GF-D8 (cell line): ENCODE results near the gene ADAMTS17.

Experiments
- DNase-seq: peaks from one replicate; lab custom pipeline; 2025; lab: John Stamatoyannopoulos, UW

ADAMTS17 gene

DNA sequence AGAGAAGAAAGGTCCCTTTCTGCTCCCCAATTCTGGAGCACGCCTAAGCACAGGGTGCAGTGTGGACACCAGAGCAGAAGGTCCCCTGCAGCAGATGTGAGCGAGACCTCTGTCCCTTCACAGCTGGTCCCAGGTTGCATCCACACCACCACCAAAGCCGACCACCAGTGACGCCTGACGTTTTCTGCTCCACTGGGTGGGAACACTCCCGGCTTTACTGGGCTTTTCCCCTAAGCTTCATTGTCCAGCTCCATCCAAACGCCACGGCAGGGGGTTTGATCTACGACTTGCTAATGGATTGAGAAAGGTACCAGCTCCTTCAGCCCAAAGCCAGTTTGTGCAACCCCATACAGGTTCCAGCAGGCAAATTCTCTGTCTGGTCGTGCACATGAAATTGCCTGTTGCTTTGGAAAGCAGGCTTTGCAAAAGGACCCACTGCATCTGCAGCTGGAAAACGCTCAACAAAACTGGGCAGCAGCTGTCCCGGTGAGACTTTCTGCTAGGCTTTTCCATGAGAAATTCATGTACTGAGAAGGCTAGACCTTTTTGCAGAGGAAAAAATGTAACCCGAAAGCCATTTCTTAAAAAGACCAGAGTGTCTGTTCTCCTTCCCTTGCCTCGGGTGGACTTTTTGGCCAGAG lies 31.1 kb downstream of the ADAMTS17 start:
- DNase-seq = no peak

DNA sequence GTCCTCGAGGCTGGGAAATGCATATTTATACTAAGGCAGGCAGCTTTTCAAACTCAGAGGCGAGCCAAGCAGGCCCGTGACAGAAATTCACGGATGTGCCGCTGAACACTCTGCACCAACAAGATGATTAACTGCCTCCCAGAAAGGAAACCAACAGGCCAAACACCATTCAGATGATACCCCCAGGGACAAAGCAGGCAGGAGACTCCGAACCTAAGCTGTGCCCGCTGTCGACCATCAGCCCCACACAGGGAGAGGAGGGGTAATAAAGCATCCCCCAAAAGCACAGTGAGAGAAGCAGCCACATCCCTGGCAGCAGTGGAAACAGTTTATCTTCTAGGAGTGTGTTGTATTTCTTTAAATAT lies 31.8 kb downstream of the ADAMTS17 start:
- DNase-seq = no peak

DNA sequence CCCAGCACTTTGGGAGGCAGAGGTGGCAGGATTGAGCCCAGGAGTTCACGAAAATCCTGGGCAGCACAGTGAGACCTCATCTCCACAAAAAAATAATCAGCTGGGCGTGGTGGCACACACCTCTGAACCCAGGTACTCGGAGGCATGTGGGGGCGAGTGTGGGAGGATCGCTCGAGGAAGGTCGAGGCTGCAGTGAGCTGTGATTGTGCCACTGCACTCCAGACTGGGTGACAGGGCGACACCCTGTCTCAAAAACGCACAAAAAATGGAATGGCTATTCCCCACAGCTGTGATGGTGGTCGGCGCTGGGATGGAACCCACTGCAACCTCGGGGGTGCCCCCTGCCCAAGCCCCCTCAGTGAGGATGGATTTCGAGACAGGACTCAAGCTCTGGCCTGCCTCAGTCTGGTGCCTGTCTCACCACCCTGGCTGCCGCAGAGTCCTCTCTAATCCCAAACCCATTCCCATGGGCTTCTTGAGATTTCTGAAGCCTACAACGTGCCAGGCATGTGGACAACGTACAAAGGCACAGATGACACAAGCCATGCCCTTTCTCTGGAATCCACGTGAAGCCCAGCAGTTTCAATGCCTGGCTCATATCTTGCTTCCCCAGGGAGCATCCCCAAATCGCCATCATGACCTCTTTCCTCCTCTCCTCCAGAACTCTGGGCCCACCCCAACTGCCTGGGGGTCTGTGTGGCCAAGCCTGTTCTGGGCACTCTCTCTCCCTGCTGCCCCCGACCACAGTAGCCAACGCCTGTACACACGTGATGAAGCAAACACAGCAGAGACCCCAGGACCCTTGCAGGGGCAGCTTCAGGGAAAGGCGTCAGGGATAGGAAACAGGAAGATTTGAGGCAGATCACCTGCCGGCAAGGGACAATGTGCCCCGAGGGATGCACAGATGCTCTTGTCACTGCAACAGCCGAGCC lies 32.4 kb downstream of the ADAMTS17 start:
- DNase-seq = no peak

DNA sequence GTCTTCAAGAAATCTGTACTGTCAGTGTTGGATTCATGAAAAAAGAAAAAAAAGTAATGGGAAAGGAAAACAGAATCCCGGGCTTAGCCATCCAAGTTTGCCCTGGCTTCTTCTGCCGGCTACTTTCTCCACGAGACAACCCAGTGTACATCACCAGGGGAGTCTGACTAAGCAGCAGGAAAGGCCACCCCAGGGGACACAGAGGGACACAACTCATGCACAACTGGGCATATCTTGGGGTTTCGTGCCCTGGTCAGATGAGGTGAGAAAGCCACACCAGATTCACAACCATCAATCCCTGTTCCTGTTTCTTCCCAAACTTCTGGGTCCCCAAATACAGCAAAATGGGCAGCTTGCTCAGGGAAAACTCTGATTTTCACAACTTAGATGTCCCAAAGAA lies 33.2 kb downstream of the ADAMTS17 start:
- DNase-seq = no peak

DNA sequence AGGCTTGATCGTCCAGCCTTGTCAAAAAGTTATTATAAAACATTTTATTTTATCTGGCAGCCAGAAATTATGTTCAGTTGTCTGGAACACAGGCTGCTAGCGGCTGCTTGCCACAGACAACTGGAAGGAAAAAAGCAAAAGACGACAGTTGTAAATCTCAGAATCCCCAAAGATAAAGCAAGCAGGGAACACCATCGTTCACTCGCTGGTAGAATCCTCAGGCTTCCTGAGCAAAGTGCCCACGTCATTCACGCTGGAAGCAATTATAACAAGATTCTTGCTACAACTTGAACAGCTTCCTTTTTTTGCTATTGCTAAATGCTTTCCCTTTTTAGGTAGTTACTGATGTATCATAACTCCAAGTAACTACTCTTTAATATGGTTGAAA lies 33.6 kb downstream of the ADAMTS17 start:
- DNase-seq = no peak

DNA sequence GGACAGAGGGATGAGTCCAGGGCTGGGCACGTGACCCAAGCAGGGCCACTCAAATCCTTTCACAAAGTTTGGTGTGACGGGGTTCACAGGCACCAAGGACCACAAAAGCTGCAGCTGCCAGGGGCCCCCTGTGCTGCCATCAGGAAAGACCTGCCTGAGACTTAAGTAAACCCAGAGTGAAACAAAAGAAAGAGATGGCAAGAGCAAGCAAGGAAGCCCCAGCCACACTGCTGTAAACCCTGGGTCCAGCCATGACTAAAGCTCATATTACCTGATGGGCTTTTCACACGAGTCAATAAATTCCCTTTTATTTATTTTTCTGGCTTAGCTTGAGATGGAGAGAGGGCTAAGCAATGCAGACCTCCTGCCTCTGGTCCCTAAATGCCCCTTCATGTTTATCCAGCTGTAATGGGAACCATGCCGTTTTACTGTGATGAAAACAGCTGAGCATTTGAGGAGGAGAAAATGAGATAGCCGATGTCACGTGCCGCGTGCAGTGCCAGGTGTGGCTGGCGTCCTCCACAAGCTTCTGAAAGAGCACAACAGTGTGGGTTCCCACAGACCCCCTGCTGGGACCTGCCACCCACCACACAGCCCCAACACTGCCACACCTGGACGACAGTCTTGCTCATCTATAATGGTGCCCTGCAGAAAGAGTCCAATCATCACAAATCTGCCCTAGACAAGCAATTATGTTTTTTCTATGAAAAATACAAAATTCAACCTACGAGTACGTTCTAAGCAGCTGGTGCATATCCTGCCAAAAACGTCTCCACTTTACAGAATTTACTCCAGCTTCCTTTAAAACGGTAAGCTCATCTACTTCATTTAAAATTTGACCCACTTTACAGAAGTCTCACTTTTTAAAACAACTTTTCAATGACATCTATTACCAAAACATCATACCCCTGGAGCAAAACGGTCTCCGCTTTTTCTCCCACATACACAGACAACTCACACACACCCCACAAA lies 34.2 kb downstream of the ADAMTS17 start:
- no peak for DNase-seq

DNA sequence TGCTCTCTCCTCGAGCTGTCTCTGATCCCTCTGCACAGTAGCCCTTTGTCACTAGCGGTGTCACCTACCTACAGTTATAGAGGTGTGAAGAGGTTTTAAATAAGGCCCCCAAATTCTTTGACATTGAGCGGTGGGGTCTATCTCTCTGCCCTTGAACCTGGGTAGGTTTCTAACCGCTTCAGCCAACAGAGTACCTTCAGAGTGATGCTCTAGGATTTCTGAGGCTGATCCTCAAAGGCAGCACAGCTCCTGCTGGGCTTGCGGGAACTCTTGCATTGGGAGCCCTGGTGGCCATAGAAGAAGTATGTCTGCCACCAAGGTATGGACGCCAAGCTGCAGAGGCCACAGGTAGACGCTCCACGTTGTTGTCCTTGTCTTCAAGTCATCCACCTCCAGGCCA lies 35.7 kb downstream of the ADAMTS17 start:
- no peak for DNase-seq

DNA sequence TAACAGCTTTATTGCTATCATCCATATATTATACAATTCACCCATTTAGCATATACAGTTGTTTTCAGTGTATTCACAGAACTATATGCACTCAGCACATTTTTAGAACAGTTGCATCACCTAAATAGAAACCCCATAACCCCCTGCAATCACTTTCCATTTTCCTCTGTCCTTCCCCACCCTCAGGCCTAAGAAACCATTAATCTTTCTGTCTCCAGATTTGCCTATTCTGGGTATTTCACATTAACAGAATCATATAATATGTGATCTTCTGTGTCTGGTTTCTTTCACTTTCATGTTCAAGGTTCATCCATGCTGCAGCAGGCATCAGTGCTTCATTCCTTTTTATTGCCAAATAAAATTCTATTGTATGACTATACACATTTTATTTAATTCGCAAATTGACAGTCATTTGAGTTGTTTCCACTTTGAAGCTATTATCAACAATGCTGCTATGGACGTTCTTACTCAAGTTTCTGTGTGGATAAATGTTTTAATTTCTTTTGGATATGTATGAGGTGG lies 39.8 kb downstream of the ADAMTS17 start:
- no peak for DNase-seq

DNA sequence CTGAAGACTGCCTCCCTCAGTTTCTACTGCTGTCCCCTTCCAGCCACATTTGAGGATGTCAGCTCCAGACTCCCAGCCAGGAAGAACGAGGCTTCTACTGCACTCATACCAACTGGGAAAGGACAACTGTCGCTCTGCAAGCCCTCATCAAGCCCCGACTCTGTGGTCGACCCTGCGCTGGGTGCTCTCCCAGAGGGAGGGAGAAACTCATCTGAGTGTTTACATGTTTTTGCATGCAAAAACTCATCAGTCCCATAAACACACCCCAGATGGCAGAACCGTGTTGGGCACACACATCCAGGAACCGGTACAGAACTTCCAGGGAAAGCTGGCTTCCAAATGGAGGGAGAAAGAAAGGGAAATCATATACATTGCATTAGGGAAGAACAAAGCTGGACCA lies 43.5 kb downstream of the ADAMTS17 start:
- no peak for DNase-seq

DNA sequence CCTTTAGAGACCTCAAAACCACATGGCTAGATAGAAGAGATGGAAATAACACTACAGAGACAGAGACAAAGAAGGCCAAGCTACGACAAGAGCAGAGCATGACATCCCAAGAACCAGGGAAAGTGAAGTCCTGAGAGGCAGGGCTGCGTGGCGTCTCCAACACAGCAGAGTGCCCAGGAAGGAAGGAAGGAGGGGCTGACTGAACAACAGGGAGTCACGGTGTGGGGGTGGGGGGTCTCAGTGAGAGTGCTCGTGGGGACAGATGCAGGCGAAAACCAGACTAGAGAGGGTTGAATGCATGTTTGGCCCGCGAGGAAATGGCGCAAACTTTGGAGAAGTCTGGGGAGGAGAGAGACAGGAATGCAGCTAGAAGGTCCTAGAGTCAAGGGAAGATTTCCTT lies 44.0 kb downstream of the ADAMTS17 start:
- no peak for DNase-seq

DNA sequence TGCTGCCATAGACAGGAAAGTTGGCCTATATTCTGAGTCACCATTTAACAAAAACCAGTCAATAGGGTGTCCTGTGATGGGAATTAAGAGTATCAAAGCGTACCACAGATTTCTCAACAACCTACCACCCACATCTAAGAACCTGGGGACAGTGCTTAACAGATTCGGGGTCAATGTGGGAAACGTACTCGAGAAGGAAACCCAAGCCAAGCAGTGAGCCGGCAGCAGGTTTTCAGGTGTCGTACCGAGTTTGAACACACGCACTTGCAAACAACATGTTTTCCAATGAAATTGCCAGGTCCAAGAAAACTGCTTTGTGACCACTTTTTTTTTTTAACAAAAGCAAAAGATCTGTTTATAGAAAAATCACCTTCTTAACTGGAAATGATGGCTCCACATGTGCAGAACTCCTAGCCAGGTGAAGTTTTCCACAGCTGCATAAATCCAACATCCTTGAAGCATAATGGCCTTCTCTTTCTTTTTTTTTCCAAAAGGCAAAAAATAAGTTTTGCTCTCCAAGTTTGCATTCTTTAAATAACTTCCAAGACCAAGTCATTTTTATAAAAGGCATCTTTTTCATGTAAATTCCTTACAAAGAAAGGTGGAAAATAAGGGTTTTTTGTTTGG lies 45.7 kb downstream of the ADAMTS17 start:
- no peak for DNase-seq

DNA sequence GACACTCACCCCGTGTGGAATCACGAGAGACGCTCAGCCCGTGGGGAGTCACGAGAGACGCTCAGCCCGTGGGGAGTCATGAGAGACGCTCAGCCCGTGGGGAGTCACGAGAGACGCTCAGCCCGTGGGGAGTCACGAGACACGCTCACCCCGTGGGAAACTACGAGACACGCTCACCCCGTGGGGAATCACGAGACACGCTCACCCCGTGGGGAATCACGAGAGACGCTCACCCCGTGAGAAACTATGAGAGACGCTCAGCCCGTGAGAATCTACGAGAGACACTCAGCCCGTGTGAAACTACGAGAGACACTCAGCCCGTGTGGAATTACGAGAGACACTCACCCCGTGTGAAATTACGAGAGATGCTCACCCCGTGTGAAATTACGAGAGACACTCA lies 49.8 kb downstream of the ADAMTS17 start:
- no peak for DNase-seq

DNA sequence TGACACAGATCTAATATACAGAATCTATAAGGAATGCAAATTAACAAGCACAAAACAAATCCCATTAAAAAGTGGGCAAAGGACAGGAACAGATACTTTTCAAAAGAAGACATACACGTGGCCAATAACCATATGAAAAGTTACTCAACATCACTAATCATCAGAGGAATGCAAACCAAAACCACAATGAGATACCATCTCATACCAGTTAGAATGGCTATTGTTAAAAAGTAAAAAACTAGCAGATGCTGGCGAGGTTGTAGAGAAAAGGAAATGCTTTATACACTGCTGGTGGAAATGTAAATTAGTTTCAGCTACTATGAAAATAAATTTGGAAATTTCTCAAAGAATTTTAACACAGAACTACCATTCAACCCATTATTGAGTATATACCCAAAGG lies 50.7 kb downstream of the ADAMTS17 start:
- DNase-seq = no peak

DNA sequence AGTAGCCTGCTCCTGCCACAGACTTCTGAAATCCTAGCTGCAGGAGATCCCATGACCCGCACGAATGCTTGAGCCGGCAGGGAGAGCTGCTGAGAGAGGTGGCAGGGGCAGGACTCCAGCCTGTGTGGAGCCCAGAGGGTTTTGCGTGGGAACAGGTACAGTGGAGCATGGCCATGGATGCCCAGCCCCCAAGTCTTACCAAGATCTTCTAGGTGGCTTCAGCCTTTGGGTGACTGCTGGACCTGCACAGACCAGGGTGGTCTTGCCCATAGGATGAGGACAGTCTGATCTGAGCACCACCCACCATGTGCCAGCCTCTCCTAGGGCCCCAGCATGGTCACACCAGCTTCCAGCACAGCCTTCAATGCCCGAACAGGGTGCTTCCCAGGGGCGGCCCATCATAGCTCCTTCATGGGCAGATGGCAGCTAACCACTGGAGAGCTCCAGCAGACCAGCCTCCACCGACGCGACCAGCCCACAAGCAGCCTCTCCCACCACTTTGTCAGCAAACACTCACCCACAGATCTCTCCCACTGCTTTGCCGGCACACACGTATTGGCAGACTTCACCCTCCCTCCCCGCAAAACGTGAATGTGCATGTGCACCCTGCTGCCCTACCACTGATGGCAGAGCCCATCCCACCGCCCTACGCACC lies 56.0 kb downstream of the ADAMTS17 start:
- DNase-seq = no peak

DNA sequence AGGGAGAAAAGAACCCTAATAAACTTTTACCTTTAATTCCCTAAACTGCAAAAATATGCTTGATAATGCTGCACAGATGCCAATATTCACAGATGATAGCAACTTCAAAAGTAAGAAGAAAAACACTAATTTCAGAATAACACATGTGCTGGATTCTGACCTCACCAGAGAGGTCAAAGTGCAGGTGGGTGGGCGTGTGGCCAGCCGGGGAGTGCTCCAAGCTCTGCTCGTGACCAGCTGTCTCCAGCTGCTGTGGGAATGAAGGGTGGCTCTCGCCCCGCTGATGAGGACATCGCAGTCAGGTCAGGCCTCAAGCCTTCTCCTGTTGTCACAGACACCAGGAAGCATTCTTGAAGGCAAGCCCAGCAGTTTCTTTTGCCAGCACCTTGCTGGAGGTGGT lies 57.1 kb downstream of the ADAMTS17 start:
- DNase-seq = no peak

DNA sequence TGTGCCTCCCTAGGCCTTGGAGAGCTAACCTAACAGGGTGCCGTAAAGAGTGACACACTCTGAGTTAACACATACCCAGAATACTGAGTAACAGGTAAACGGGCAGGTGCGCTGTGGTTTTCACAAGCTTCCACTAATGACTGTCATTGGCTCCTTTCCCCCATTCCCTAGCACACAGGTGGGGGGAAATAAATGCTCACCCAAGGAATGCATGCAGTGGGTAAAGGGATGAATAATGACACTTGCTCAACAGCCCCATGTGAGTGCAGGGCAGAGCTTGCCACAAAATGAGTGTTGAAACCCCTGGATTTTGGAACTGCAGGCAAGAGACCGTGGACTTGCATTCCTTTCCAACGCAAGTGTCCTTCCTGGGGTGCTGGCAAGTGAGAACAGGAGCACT lies 57.6 kb downstream of the ADAMTS17 start:
- DNase-seq = no peak

DNA sequence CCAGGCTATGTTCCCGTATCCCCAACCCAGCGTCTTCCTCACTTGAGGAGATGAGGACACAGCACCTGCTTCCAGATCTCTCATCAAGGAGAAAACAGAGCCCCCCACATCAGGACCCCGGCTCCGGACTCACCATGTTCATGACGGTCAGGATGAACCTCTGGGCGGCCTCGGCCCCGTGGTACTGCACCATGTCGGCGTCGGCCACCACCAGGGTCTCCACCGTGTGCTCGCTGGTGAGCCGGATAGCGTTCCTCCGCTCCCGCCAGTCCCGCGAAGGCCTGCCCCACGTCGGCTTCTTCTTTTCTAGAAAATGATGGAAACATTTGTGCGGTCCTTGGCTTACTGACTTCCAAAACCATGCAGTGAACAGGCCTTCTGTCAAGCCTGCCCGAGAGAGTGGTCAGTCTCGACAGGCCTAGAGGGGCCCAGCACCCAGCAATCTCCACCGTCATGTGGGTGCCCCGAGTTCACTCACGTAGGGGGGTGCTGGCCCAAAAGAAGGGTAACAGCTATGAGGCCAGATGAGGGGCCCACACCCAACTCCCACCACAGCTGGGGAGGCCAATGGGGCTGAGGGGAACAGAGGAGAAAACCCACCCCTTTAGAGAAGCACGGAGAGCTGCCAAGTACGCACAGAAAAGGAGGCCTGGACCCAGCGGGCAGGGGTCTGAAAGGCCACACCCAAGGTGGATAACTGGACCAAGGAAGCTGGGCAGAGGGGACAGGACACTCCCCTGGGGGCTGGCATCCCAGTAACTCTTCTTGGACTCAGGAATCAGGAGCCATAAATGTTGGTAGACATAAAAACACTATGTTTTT lies 60.5 kb downstream of the ADAMTS17 start:
- DNase-seq = no peak

DNA sequence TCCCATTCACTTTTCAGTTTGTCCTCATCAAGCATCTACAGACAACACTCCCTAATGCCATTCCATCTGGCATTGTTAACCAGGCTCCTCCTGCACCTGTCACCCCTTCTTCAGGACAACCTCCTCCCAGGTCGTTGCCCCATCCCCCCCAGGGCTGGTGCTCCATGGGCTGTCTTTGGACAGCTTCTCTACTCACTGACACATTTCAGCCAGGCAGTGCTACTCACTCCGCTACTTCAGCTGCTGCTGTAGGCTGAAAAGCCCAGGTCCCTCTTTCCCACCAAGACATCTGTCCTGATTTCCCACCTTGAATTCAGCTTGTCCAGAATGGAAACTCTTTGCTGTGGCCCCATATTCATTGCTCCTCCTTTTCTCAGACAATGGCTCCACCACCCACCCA lies 61.9 kb downstream of the ADAMTS17 start:
- no peak for DNase-seq

DNA sequence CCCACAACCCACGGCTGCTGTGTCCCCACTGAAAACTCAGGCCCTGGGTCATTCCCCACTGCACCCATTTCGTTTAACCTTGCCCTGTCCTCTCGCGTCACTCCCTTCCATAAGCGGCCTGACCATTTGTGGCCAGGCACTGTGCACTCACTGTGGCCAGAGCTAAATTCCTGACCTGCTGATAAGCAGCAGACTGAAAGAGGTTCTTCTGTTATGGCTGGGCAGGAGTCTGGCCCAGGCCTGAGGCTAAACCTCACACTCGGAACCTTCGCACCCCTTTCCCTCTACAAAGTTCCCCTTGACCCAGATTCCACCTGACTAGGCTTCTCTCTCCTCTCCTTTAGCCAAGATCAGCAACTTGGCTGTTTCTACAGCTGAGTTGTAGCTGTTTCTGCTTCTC lies 62.3 kb downstream of the ADAMTS17 start:
- no peak for DNase-seq

DNA sequence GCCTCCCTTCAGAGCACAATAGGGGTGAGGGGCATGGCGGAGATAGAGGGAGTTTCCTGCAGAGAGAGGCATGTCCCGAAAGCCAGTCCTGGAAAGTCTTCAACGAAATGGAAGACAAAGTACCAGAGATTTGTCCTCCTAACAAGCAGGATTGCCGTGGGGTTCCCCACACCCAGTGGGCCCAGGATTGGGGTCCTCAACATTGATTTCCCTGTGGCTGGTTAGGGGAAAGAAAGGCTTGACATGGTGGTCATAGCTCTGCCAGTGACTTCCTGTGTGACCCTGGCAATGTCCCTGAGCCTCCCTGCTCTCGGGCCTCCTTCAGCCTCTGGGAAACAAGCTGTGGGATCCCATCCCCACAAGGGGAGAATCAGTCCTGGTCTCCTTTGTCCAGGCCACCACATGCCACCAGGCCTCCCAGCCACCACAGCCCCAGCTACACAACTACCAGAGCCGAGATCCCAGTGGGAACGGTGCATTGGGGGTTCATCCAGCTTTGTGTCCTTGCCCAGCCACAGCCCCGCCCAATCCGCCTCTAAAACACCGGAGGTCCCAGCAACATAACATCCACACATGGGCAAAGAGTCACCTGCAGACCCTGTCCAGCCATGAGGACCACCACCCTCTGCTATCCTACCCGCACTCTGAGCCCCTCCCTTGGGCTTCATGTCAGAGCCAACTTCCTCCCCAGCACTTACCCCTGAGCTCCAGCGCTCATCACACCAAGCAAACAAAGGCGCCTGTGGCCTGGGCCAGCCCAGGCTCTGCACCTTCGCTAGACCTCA lies 63.0 kb downstream of the ADAMTS17 start:
- DNase-seq = no peak
